SW480 (cell line): Measurements from ENCODE around the gene CAB39L.
A peak's percentile ranks its signal among the peaks of the same experiment; 100 is the strongest.

ENCODE experiments used
- DNase-seq: peaks from one replicate; pipeline ENCODE4 v3.0.0-alpha.2; 2016; ENCODE audit warnings: low spot score

Gene CAB39L

GRCh38 chr13:49441846-49442245, 2.0 kb downstream of the CAB39L start:
- no peak for DNase-seq

GRCh38 chr13:49441312-49441711, 2.6 kb downstream of the CAB39L start:
- no peak for DNase-seq

GRCh38 chr13:49439609-49440008, 4.3 kb downstream of the CAB39L start:
- no peak for DNase-seq

GRCh38 chr13:49437705-49438104, 6.2 kb downstream of the CAB39L start:
- DNase-seq: no peak

GRCh38 chr13:49436890-49437289, 7.0 kb downstream of the CAB39L start:
- DNase-seq: peak; percentile 67

GRCh38 chr13:49435992-49436391, 7.9 kb downstream of the CAB39L start:
- no peak for DNase-seq

- DNase-seq: no peak
Observed at GRCh38 chr13:49429121-49429520, 14.7 kb downstream of the CAB39L start.

- DNase-seq: no peak
Observed at GRCh38 chr13:49428041-49428763, 15.7 kb downstream of the CAB39L start.

GRCh38 chr13:49424011-49424560, 19.8 kb downstream of the CAB39L start:
- DNase-seq: no peak

- DNase-seq: no peak
Observed at GRCh38 chr13:49421391-49421790, 22.5 kb downstream of the CAB39L start.

- no peak for DNase-seq
Observed at GRCh38 chr13:49419276-49419675, 24.6 kb downstream of the CAB39L start.

- no peak for DNase-seq
Observed at GRCh38 chr13:49418206-49418605, 25.7 kb downstream of the CAB39L start.

GRCh38 chr13:49417161-49417560, 26.7 kb downstream of the CAB39L start:
- DNase-seq: no peak

- no peak for DNase-seq
Observed at GRCh38 chr13:49412749-49413148, 31.1 kb downstream of the CAB39L start.

- DNase-seq: no peak
Observed at GRCh38 chr13:49411353-49411752, 32.5 kb downstream of the CAB39L start.

GRCh38 chr13:49410477-49410876, 33.4 kb downstream of the CAB39L start:
- no peak for DNase-seq

- DNase-seq: no peak
Observed at GRCh38 chr13:49410006-49410405, 33.9 kb downstream of the CAB39L start.

GRCh38 chr13:49409008-49409407, 34.9 kb downstream of the CAB39L start:
- no peak for DNase-seq

- DNase-seq: no peak
Observed at GRCh38 chr13:49407936-49408335, 35.9 kb downstream of the CAB39L start.

GRCh38 chr13:49407068-49407467, 36.8 kb downstream of the CAB39L start:
- no peak for DNase-seq

- DNase-seq: no peak
Observed at GRCh38 chr13:49404703-49405020, 39.2 kb downstream of the CAB39L start.

- DNase-seq: no peak
Observed at GRCh38 chr13:49403996-49404702, 39.7 kb downstream of the CAB39L start.
